KMS-11 (cell line): ENCODE data around the gene ALKBH4.
A peak's percentile ranks its signal among the peaks of the same experiment; 100 is the strongest.

Source experiments
- H2AFZ ChIP-seq: fragments of 200-600 bp; sonication (generic); 2 replicates; pipeline ENCODE4 v1.6.1; 2016; ENCODE audit warnings: antibody characterized with exemption, mixed run types, low read depth
- H3K27ac ChIP-seq: fragments of 200-600 bp; sonication (generic); 2 replicates; pipeline ENCODE4 v1.6.1; 2016; ENCODE audit warnings: mild to moderate bottlenecking, mixed run types
- H3K27me3 ChIP-seq: fragments of 200-600 bp; sonication (generic); 2 replicates; pipeline ENCODE4 v1.6.1; 2017; ENCODE audit warnings: mild to moderate bottlenecking, low read depth, mixed run types, moderate library complexity; ENCODE audit not compliant: insufficient read depth
- H3K36me3 ChIP-seq: fragments of 200-600 bp; sonication (generic); 2 replicates; pipeline ENCODE4 v1.6.1; 2017; ENCODE audit warnings: mild to moderate bottlenecking, mixed run types; ENCODE audit not compliant: insufficient read depth
- H3K4me1 ChIP-seq: fragments of 200-600 bp; sonication (generic); 2 replicates; pipeline ENCODE4 v1.6.1; 2016; ENCODE audit warnings: mild to moderate bottlenecking, low read depth, mixed run types; ENCODE audit not compliant: poor library complexity, severe bottlenecking
- H3K4me2 ChIP-seq: fragments of 200-600 bp; sonication (generic); 2 replicates; pipeline ENCODE4 v1.7.0; 2016; ENCODE audit warnings: mild to moderate bottlenecking, mixed run types
- H3K4me3 ChIP-seq: fragments of 200-600 bp; sonication (generic); IDR thresholded peaks from 2 replicates; pipeline ENCODE4 v1.6.1; 2017; ENCODE audit warnings: low read depth, low read length, mixed read lengths; ENCODE audit not compliant: insufficient read depth
- H3K79me2 ChIP-seq: fragments of 200-600 bp; sonication (generic); 2 replicates; pipeline ENCODE4 v1.6.1; 2016; ENCODE audit warnings: low read depth, mixed run types; ENCODE audit not compliant: insufficient read depth
- H3K9ac ChIP-seq: fragments of 200-600 bp; sonication (generic); 2 replicates; pipeline ENCODE4 v1.6.1; 2016; ENCODE audit warnings: mild to moderate bottlenecking, mixed run types
- H4K20me1 ChIP-seq: fragments of 200-600 bp; sonication (generic); 2 replicates; pipeline ENCODE4 v1.6.1; 2016; ENCODE audit warnings: mild to moderate bottlenecking, mixed run types; ENCODE audit not compliant: insufficient read depth
- TF ChIP-seq, protein P1 (sequence below): fragments of 200-600 bp; sonication (generic); conservative IDR thresholded peaks from 2 replicates; pipeline ENCODE4 v1.6.1; 2017; ENCODE audit warnings: low read depth, mild to moderate bottlenecking, antibody characterized with exemption, low read length, moderate library complexity, mixed read lengths

Gene ALKBH4

GRCh38 chr7:102413611-102414010 is 51.1 kb downstream of the ALKBH4 start:
- H3K4me3 ChIP-seq, result no peak overlapping the region
- H3K9ac ChIP-seq, result no peak overlapping the region
- no peak overlapping the region for H3K4me2 ChIP-seq
- no peak overlapping the region for H2AFZ ChIP-seq
- peaks cover 69% of the 10 kb centered on the region for H3K4me1 ChIP-seq
- no peaks in the 10 kb centered on the region; the same call in 1 of the 2 replicates for H4K20me1 ChIP-seq
- H3K79me2 ChIP-seq, result peaks cover 41% of the 10 kb centered on the region
- H3K36me3 ChIP-seq, result no peaks in the 10 kb centered on the region; the same call in 1 of the 2 replicates
- H3K27ac ChIP-seq, result no peak overlapping the region
- TF ChIP-seq, protein P1, sequence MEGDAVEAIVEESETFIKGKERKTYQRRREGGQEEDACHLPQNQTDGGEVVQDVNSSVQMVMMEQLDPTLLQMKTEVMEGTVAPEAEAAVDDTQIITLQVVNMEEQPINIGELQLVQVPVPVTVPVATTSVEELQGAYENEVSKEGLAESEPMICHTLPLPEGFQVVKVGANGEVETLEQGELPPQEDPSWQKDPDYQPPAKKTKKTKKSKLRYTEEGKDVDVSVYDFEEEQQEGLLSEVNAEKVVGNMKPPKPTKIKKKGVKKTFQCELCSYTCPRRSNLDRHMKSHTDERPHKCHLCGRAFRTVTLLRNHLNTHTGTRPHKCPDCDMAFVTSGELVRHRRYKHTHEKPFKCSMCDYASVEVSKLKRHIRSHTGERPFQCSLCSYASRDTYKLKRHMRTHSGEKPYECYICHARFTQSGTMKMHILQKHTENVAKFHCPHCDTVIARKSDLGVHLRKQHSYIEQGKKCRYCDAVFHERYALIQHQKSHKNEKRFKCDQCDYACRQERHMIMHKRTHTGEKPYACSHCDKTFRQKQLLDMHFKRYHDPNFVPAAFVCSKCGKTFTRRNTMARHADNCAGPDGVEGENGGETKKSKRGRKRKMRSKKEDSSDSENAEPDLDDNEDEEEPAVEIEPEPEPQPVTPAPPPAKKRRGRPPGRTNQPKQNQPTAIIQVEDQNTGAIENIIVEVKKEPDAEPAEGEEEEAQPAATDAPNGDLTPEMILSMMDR, result no peak
- H3K27me3 ChIP-seq, result no peaks in the 10 kb centered on the region

- Histone ChIP-seq H3K4me1 (peaks cover 69% of the 10 kb centered on the region), H2AFZ (no peak overlapping the region), H3K27me3 (no peaks in the 10 kb centered on the region), H3K4me3 (no peak overlapping the region), H3K9ac (no peak overlapping the region), H3K27ac (no peak overlapping the region), H3K4me2 (no peak overlapping the region), H4K20me1 (no peaks in the 10 kb centered on the region; the same call in 1 of the 2 replicates), H3K36me3 (no peaks in the 10 kb centered on the region; the same call in 1 of the 2 replicates), H3K79me2 (peaks cover 35% of the 10 kb centered on the region)
- TF ChIP-seq, protein P1, result no peak
These were observed 51.6 kb downstream of the ALKBH4 start for GRCh38 chr7:102413091-102413490.

- Histone ChIP-seq H4K20me1 (no peaks in the 10 kb centered on the region; the same call in 1 of the 2 replicates), H3K4me1 (peaks cover 70% of the 10 kb centered on the region), H2AFZ (no peak overlapping the region), H3K27me3 (no peaks in the 10 kb centered on the region), H3K4me3 (no peak overlapping the region), H3K36me3 (no peaks in the 10 kb centered on the region; the same call in 1 of the 2 replicates), H3K4me2 (no peak overlapping the region), H3K27ac (no peak overlapping the region; the same call in 1 of the 2 replicates), H3K79me2 (peaks cover 30% of the 10 kb centered on the region), H3K9ac (no peak overlapping the region)
- TF ChIP-seq, protein P1, result peak; percentile 81
These were observed 52.1 kb downstream of the ALKBH4 start for GRCh38 chr7:102412548-102412947.

- Histone ChIP-seq H4K20me1 (no peaks in the 10 kb centered on the region; the same call in 1 of the 2 replicates), H3K27ac (peak overlapping the region; percentile 10; the same call in 1 of the 2 replicates), H3K4me1 (peaks cover 58% of the 10 kb centered on the region), H3K4me3 (no peak overlapping the region), H3K36me3 (peaks cover 2% of the 10 kb centered on the region; the same call in 1 of the 2 replicates), H2AFZ (no peak overlapping the region), H3K4me2 (no peak overlapping the region), H3K79me2 (peaks cover 24% of the 10 kb centered on the region), H3K9ac (no peak overlapping the region), H3K27me3 (no peaks in the 10 kb centered on the region)
- TF ChIP-seq, protein P1, result no peak
These were observed 53.7 kb downstream of the ALKBH4 start for GRCh38 chr7:102410918-102411317.
